ENCODE data around the gene IQCK.
A peak's percentile ranks its signal among the peaks of the same experiment; 100 is the strongest.
"Not testable (repeated sequence)": the region's sequence is repeated elsewhere in the genome, so short reads cannot be mapped to it uniquely, and the experiment has no call there.

Gene IQCK

GRCh38 chr16:19717741-19718623 lies at the start of gene IQCK, which contains the start of gene KNOP1:
Gene IQCK (plus strand): TSS chr16:19718271. CDS start chr16:19718307, 36 bp downstream.
Gene KNOP1 (minus strand): TSS chr16:19718227. CDS start chr16:19715035, 3,192 bp downstream.
- Histone ChIP-seq H3K27me3 (ENCODE audit: insufficient read depth, low read length) (no peaks in the 10 kb centered on the region), H3K9ac (ENCODE audit: low read depth, low read length) (peak within 1 kb of the TSS; percentile 92), H3K27ac (ENCODE audit: low read length) (peak within 1 kb of the TSS; percentile 90), H3K36me3 (ENCODE audit: insufficient read depth, low read depth, low read length) (peaks cover 33% of the 10 kb centered on the region), H3K9me3 (ENCODE audit: insufficient read depth, low read depth, low read length) (no peaks in the 10 kb centered on the region), H3K4me1 (ENCODE audit: insufficient read depth, low read length) (peaks cover 10% of the 10 kb centered on the region), H3K4me3 (ENCODE audit: low read length) (peak within 1 kb of the TSS; percentile 92)

GRCh38 chr16:19672378-19672777 lies 45.7 kb upstream of the IQCK start:
- Histone ChIP-seq H3K27ac (ENCODE audit: low read length) (no peak overlapping the region), H3K9ac (ENCODE audit: low read depth, low read length) (no peak overlapping the region), H3K4me1 (ENCODE audit: insufficient read depth, low read length) (no peaks in the 10 kb centered on the region), H3K27me3 (ENCODE audit: insufficient read depth, low read length) (no peaks in the 10 kb centered on the region), H3K9me3 (ENCODE audit: insufficient read depth, low read depth, low read length) (no peaks in the 10 kb centered on the region), H3K36me3 (ENCODE audit: insufficient read depth, low read depth, low read length) (peaks cover 22% of the 10 kb centered on the region), H3K4me3 (ENCODE audit: low read length) (no peak overlapping the region)

- Histone ChIP-seq H3K9me3 (ENCODE audit: insufficient read depth, low read depth, low read length) (no peaks in the 10 kb centered on the region), H3K9ac (ENCODE audit: low read depth, low read length) (no peak overlapping the region), H3K27ac (ENCODE audit: low read length) (no peak overlapping the region), H3K36me3 (ENCODE audit: insufficient read depth, low read depth, low read length) (peaks cover 21% of the 10 kb centered on the region), H3K4me3 (ENCODE audit: low read length) (no peak overlapping the region), H3K27me3 (ENCODE audit: insufficient read depth, low read length) (no peaks in the 10 kb centered on the region), H3K4me1 (ENCODE audit: insufficient read depth, low read length) (no peaks in the 10 kb centered on the region)
Measured at GRCh38 chr16:19674485-19674884, 43.6 kb upstream of the IQCK start.

- H3K9ac ChIP-seq (ENCODE audit: low read depth, low read length): no peak overlapping the region
- H3K27ac ChIP-seq (ENCODE audit: low read length): no peak overlapping the region
- H3K27me3 ChIP-seq (ENCODE audit: insufficient read depth, low read length): no peaks in the 10 kb centered on the region
- peaks cover 11% of the 10 kb centered on the region; the same call in 1 of the 2 replicates for H3K36me3 ChIP-seq (ENCODE audit: insufficient read depth, low read depth, low read length)
- no peaks in the 10 kb centered on the region for H3K4me1 ChIP-seq (ENCODE audit: insufficient read depth, low read length)
- H3K4me3 ChIP-seq (ENCODE audit: low read length): no peak overlapping the region
- no peaks in the 10 kb centered on the region for H3K9me3 ChIP-seq (ENCODE audit: insufficient read depth, low read depth, low read length)
Measured at GRCh38 chr16:19677402-19677801, 40.7 kb upstream of the IQCK start.

DNA sequence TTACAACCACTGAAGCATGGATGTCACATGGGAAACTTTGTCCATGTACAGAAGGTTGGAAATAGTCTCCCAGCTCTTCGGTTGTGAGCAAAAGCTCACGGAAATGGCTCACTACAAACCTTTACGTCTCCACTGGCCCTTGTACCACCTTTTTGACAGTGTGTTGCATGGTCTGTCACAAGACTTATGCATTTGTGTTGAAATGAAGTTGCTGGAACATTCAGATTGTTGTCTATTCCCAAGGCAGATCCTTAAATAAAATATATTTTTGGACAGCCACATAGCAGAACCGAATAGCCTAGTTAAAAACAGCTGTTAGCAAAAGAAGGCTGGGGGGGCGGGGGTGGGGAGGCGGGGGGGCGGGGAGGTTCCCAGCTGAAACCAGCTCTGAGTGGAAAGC lies 39.3 kb upstream of the IQCK start:
- no peak overlapping the region for H3K27ac ChIP-seq (ENCODE audit: low read length)
- H3K4me1 ChIP-seq (ENCODE audit: insufficient read depth, low read length): no peaks in the 10 kb centered on the region
- H3K9me3 ChIP-seq (ENCODE audit: insufficient read depth, low read depth, low read length): no peaks in the 10 kb centered on the region; the same call in 1 of the 2 replicates
- no peaks in the 10 kb centered on the region for H3K27me3 ChIP-seq (ENCODE audit: insufficient read depth, low read length)
- H3K9ac ChIP-seq (ENCODE audit: low read depth, low read length): no peak overlapping the region
- peaks cover 24% of the 10 kb centered on the region; the same call in 1 of the 2 replicates for H3K36me3 ChIP-seq (ENCODE audit: insufficient read depth, low read depth, low read length)
- no peak overlapping the region for H3K4me3 ChIP-seq (ENCODE audit: low read length)

- H3K27me3 ChIP-seq (ENCODE audit: insufficient read depth, low read length); H3K9ac ChIP-seq (ENCODE audit: low read depth, low read length); H3K9me3 ChIP-seq (ENCODE audit: insufficient read depth, low read depth, low read length); H3K27ac ChIP-seq (ENCODE audit: low read length); H3K4me3 ChIP-seq (ENCODE audit: low read length); H3K4me1 ChIP-seq (ENCODE audit: insufficient read depth, low read length): not testable (repeated sequence)
- peaks cover 26% of the 10 kb centered on the region; the same call in 1 of the 2 replicates for H3K36me3 ChIP-seq (ENCODE audit: insufficient read depth, low read depth, low read length)
Measured at GRCh38 chr16:19679281-19679680, 38.8 kb upstream of the IQCK start.

GRCh38 chr16:19680881-19681340 lies 37.2 kb upstream of the IQCK start:
- no peaks in the 10 kb centered on the region for H3K27me3 ChIP-seq (ENCODE audit: insufficient read depth, low read length)
- H3K27ac ChIP-seq (ENCODE audit: low read length): no peak overlapping the region
- H3K36me3 ChIP-seq (ENCODE audit: insufficient read depth, low read depth, low read length): peaks cover 36% of the 10 kb centered on the region
- no peak overlapping the region for H3K9ac ChIP-seq (ENCODE audit: low read depth, low read length)
- no peaks in the 10 kb centered on the region; the same call in 1 of the 2 replicates for H3K9me3 ChIP-seq (ENCODE audit: insufficient read depth, low read depth, low read length)
- H3K4me1 ChIP-seq (ENCODE audit: insufficient read depth, low read length): no peaks in the 10 kb centered on the region
- no peak overlapping the region for H3K4me3 ChIP-seq (ENCODE audit: low read length)

- Histone ChIP-seq H3K9ac (ENCODE audit: low read depth, low read length) (no peak overlapping the region), H3K4me3 (ENCODE audit: low read length) (no peak overlapping the region), H3K36me3 (ENCODE audit: insufficient read depth, low read depth, low read length) (peaks cover 32% of the 10 kb centered on the region), H3K27ac (ENCODE audit: low read length) (no peak overlapping the region), H3K4me1 (ENCODE audit: insufficient read depth, low read length) (no peaks in the 10 kb centered on the region), H3K9me3 (ENCODE audit: insufficient read depth, low read depth, low read length) (no peaks in the 10 kb centered on the region; the same call in 1 of the 2 replicates), H3K27me3 (ENCODE audit: insufficient read depth, low read length) (no peaks in the 10 kb centered on the region)
Measured at GRCh38 chr16:19681637-19682036, 36.4 kb upstream of the IQCK start.

GRCh38 chr16:19683453-19684236 lies 34.4 kb upstream of the IQCK start:
- Histone ChIP-seq H3K36me3 (ENCODE audit: insufficient read depth, low read depth, low read length) (peaks cover 33% of the 10 kb centered on the region), H3K9me3 (ENCODE audit: insufficient read depth, low read depth, low read length) (no peaks in the 10 kb centered on the region; the same call in 1 of the 2 replicates), H3K4me3 (ENCODE audit: low read length) (no peak overlapping the region), H3K27me3 (ENCODE audit: insufficient read depth, low read length) (no peaks in the 10 kb centered on the region), H3K4me1 (ENCODE audit: insufficient read depth, low read length) (no peaks in the 10 kb centered on the region), H3K9ac (ENCODE audit: low read depth, low read length) (no peak overlapping the region), H3K27ac (ENCODE audit: low read length) (no peak overlapping the region)

- Histone ChIP-seq H3K27me3 (ENCODE audit: insufficient read depth, low read length) (no peaks in the 10 kb centered on the region), H3K27ac (ENCODE audit: low read length) (no peak overlapping the region), H3K4me3 (ENCODE audit: low read length) (no peak overlapping the region), H3K9me3 (ENCODE audit: insufficient read depth, low read depth, low read length) (no peaks in the 10 kb centered on the region; the same call in 1 of the 2 replicates), H3K9ac (ENCODE audit: low read depth, low read length) (no peak overlapping the region), H3K36me3 (ENCODE audit: insufficient read depth, low read depth, low read length) (peaks cover 33% of the 10 kb centered on the region), H3K4me1 (ENCODE audit: insufficient read depth, low read length) (no peaks in the 10 kb centered on the region)
Measured at GRCh38 chr16:19685176-19685575, 32.9 kb upstream of the IQCK start.

DNA sequence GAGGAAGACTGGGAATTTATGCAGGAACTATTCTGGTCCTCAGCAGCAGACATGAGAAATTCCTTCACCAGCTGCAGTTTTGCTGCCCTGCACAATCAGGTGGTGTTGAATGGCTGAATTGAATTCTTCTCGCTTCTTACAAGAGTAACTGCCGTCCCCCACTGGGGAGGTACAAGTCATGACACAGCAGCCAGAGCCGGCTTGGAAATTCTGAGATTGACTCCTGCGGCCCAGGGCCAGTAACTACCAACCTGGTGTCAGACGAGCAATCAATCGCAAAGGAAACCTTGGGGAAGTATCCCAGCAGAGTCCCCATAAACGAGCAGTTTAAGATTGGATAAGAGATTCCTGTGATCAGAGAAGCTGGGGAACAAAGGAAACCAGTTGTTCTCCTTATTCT lies 30.8 kb upstream of the IQCK start:
- Histone ChIP-seq H3K4me1 (ENCODE audit: insufficient read depth, low read length) (no peaks in the 10 kb centered on the region), H3K36me3 (ENCODE audit: insufficient read depth, low read depth, low read length) (peaks cover 39% of the 10 kb centered on the region), H3K27me3 (ENCODE audit: insufficient read depth, low read length) (no peaks in the 10 kb centered on the region), H3K9me3 (ENCODE audit: insufficient read depth, low read depth, low read length) (no peaks in the 10 kb centered on the region; the same call in 1 of the 2 replicates), H3K9ac (ENCODE audit: low read depth, low read length) (no peak overlapping the region), H3K27ac (ENCODE audit: low read length) (no peak overlapping the region), H3K4me3 (ENCODE audit: low read length) (no peak overlapping the region)
